Effector CD4-positive, alpha-beta T cell (primary cell): ENCODE results near the gene SBK2.
A peak's percentile ranks its signal among the peaks of the same experiment; 100 is the strongest.
"Not testable (repeated sequence)": the region's sequence is repeated elsewhere in the genome, so short reads cannot be mapped to it uniquely, and the experiment has no call there.

Source experiments
- DNase-seq: peaks from one replicate; pipeline ENCODE4 v3.0.0-alpha.2; 2020

SBK2 gene

DNA sequence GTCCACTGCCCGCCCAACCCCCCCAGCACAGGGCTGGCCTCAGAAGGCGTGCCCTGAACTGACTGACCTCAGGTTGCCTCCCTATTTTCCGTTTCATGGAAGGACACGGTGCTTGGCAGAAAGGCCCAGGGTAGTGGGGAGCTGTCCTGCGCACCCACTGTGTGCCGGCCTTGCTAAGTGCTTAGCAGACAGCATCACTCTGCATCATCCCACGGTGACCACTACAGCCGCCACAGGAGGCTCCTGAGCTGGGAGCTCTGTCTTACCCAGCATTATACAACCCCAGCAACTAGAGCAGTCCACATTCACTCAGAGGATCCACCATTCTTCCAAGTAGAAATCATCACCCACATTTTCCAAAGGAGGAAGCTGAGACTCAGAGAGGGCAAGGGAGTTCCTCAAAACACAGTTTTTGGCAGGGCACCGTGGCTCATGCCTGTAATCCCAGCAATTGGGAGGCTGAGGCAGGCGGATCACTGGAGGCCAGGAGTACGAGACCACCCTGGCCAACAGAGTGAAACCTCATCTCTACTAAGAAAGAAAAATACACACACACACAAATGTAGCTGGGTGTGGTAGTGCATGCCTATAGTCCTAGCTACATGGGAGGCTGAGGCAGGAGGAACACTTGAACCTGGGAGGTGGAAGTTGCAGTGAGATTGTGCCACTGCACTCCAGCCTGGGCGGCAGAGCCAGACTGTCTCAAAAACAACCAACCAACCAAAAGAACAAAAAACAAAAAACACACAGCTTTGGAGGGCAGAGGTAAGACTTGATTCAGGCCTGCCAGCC lies 1.6 kb downstream of the SBK2 start:
- DNase-seq = no peak

- DNase-seq = not testable (repeated sequence)
These were observed 2.7 kb downstream of the SBK2 start for GRCh38 chr19:55534280-55534679.

- DNase-seq = no peak
These were observed 5.9 kb downstream of the SBK2 start for GRCh38 chr19:55530996-55531395.

DNA sequence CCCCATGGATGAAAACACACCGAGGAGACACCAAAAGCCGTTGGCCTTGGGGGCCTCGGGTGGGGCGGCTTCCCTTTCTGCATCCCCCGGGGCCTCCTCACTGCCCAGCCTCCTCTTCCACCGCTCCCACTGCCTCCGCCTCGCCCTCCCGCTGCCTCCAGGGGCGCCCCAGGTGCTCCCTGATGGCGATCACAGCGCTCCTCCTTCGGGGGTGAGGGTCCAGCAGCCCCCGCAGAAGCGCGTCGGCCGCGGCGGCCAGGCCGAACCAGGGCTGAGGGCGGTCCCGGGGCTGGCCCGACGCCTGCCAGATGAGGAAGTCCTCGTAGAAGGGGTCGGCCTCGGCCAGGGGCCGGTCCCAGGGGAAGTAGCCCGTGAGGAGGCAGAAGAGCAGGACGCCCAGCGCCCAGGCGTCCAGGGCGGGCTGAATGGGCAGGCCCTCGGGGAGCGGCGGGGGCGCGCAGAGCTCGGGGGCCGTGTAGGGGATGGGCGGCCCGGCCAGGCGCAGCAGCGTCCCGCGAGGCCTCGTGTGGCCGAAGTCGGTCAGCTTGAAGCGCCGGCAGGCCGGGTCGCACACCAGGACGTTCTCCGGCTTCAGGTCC lies 7.2 kb downstream of the SBK2 start:
- no peak for DNase-seq

GRCh38 chr19:55528030-55528803 lies 8.7 kb downstream of the SBK2 start:
- no peak for DNase-seq

DNA sequence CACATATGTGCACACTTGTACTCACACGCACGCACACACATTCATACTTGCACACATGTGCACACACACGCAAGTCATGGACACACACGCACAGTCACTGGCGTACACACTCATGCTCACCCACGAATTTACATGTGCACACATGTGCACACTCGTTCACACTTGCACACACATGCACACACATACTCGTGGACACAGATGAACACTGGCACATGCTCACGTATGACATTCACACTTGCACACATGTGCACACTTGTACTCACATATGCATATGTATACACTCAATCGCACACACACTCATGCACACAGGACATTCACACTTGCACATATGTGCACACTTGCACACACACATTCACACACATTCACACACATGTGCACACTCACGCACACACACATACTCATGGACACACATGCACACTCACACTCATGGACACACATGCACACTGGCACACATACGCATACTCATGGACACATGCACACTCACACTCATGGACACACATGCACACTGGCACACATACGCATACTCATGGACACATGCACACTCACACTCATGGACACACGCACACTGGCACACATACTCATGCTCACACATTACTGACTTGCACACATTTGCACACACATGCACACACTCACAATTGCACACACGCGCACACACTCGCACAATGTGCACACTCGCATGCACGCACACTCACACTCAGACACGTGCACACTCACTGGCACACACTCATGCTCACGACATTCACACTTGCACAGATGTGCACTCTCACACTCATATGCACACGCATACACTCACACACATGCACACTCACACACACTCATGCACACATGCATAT lies 9.5 kb downstream of the SBK2 start:
- no peak for DNase-seq

DNA sequence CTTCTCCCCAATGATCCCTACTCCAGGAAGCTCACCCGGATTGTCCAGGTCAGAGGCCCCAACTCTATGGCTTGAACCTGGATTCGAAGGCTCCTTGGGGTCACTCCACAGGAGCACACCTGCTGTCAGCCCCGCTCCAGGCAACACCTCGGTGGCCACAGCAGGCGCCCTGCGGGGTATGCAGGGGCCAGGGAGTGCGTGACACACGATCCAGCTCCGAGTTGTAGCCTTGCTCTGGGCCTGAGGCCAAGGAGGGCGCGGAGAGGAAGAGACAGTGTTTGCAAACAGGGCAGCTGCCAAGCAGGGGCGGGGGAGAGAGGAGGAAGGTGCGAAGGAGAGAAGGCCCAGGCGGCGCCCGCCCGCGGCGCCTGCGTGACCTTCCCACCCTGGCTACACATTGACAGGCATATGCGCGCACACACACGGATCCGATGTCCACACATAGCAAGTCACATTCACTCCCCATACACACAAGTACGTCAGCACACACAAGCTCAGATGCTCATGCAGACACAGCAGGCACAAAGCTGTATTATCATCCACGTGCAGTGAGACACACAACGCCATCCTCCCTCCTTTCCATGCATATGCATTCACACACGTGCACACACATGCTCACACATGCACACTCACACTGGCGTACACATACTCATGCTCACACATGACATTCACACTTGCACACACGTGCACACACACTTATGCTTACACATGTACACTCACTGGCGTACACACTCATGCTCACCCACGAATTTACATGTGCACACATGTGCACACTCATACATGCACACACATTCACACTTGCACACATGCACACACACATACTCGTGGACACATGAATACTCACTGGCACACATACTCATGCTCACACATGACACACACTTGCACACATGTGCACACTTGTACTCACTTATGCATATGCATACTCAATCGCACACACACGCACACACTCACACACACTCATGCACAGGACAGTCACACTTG lies 10.4 kb downstream of the SBK2 start:
- no peak for DNase-seq

DNA sequence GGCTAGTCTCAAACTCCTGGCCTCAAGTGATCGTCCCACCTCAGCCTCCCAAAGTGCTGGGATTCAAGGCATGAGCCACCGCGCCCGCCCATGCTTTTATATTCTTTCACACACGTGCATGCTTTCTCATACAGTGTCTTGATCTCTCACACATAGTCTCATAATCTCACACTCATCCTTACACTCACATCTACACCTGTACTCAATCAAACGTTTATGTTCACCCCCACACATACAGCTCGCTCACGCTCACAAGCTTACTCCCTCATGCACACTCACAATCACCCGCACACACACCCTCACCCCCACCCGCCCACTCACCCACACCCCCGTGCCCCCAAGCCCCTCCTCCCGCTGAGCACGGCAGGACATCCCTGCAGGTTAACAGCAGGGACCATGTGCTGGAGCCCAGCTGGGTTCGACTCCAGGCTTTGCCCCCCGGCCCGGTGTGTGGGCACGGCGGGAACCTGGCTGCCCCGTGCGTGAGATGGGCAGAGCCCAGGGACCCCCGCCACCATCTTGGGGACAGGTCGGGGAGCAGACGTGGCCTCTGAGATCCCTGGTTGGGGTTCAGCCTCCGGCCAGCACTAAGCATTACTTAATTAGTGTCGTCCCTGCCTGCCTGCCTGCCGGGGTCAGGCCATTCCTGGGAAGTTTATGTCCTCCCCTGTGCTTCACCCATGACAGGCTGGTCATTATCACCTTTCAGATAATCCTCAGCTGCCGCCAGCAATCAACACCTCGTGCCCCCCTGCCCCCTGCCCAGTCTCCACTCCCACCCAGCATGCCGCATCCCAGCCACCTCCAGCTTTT lies 11.4 kb downstream of the SBK2 start:
- DNase-seq = no peak

- DNase-seq = no peak
These were observed 16.1 kb downstream of the SBK2 start for GRCh38 chr19:55520691-55521292.

DNA sequence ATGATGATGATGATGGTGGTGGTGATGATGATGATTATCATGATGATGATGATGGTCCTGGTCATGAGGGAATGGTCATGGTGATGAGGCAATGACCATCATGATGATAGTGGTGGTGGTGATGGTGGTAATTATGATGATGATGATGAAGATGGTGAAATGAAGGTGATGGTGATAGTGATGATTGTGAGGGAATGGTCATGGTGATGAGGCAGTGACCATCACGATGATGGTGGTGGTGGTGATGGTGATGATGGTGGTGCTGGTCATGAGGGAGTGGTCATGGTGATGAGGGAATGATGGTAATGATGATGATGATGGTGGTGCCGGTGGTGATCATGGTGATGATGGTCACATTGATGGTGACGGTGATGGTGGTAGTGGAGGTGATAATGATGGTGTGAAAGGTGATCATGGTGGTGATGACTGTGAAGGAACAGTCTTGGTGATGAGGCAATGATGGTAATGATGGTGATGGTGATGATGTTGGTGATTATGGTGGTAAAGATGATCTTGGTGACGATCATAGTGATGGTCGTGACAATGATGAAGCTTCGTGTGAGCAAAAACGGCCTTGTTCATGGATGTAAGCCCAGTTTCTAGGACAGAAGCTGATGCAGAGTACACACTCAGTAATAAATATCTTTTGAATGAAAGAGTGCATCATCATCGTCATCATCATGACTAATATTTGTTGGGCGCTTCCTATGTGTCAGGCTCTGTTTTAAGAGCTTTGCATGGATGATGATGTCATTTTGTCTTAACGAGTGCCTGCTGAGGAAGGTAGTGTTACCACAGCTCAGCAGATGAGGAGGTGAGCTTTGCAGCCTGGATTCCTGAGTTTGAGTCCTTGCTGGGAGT lies 17.3 kb downstream of the SBK2 start:
- no peak for DNase-seq

- peak; percentile 87 for DNase-seq
These were observed 19.9 kb downstream of the SBK2 start for GRCh38 chr19:55516878-55517620.

DNA sequence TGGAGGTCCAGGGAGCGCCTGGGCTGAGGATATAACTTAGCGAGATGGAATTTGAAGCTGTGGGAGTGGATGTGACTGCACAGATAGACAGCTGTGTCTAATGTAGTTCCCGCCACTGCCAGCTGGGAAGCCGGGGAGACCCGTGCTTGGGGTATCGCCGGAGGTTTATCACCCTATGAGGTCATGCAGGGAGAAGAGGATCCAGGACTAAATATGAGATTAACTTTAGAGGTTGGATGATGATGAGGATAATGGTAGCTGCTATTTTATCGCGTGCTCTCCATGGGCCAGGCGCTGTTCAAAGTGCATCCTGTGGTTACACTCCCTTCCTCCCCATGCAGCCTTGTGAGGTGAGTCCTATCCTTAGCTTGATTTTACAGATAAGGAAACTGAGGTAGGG lies 28.8 kb downstream of the SBK2 start:
- no peak for DNase-seq

GRCh38 chr19:55504981-55505380 lies 32.0 kb downstream of the SBK2 start:
- no peak for DNase-seq

- DNase-seq = no peak
These were observed 32.7 kb downstream of the SBK2 start for GRCh38 chr19:55504252-55504603.

DNA sequence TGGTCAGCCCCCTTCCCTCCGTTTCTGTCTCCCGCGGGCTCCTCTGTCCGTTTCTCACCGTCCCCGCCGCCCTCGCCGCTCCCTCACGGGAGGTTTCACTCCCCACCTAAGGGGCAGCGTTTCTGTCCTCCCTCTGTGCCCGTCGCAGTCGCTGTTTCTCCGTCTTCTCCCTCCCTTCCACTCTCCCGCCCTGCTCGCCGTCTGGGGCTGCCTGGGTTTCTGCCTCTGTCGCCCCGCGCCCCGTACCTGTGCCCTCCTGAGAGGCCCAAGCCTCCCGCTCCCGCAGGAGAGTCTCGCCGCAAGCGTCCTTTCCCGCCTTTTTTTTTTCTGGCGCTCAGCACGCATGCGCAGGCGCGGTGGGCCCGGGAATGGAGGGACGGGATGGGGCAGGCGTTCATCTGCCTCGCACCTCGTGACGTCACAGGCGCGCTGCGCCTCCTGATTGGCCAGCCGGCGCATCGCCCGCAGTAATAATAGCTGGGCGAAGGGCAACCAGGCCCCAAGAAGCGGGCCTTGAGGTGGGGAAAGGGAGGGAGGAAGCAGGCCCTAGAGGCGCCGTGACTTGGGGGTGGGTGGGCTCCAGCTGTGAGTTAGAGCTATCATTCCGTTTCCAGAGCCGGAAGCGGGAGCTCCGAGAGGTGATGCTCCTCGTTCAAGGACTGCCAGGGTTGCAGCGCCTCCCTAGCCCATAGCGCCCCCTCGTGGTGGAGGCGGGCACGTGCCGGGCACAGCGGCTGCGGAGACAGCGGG lies 33.3 kb downstream of the SBK2 start:
- peak; percentile 93 for DNase-seq

DNA sequence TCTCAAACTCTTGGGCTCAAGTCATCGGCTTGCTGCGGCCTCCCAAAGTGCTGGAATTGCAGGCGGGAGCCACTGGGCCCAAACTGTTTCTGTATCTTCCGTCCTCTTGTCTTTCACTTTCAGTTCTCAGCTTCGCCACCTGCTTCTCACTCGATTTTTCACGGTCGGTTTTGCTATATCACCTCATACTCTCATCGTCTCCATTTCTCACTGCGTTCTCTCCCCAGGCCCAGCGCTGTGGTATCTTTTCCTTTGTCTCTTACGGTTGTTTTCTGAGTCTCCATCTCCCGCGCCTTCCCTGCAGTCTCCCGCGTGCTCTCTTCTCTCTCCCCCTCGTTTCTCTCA lies 33.8 kb downstream of the SBK2 start:
- DNase-seq = no peak

GRCh38 chr19:55502197-55502952 lies 34.6 kb downstream of the SBK2 start:
- no peak for DNase-seq
